HG03139 (cell line): Measurements from ENCODE around the gene PTHLH.

Experiments
- ATAC-seq: cut with Tn5 transposase; IDR thresholded peaks from one replicate; pipeline ENCODE4 v1.9.1; 2021; ENCODE audit not compliant: unreplicated experiment

Gene PTHLH

DNA sequence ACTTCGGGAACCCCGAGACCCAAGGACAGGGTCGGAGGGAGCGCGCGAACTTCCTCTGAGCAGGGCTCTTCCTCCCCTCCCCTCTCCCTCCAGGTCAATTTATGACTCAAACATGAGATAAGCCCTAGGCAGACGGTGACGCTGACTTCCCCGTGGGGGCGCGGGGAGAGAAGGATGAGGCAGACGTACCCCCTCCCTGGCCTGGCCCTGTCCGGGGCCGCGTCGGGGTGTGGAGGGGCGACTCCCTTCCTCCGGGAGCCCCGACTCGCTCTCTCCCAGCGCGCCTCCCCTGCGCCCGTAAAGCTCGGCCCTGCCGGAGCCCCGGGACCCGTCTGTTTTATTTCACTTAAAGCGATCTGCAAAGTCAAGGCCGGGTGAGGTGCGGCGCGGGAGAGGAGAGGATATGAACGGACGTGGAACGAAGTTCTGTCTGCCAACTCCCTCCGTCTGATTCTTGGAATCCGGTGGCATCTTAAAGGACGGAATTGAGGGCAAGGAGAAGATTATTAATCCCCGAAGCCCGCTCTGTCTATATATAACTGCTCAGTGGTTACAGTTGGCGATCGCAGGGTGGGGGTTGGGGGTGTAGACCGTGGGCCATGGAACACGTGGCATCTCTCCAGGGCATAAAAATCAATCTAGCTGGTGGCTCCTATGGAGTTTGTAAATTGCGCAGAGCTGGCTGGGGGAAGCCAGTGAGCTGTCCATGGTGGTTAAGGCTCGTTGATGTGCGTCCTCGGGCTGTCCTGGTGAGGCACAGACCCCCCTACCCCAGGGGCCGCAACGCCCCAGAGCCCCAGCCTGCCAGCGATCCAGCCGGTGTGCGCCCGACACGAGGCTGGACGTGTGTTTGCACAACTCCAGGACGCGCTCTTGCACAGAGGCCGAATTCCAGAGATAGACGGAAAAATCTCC, 2.9 kb upstream of the PTHLH start:
- no peak for ATAC-seq

GRCh38 chr12:27974735-27975221, 2.2 kb upstream of the PTHLH start:
- no peak for ATAC-seq

- ATAC-seq, result no peak
These were observed 956 bp upstream of the PTHLH start for GRCh38 chr12:27973487-27973890.

DNA sequence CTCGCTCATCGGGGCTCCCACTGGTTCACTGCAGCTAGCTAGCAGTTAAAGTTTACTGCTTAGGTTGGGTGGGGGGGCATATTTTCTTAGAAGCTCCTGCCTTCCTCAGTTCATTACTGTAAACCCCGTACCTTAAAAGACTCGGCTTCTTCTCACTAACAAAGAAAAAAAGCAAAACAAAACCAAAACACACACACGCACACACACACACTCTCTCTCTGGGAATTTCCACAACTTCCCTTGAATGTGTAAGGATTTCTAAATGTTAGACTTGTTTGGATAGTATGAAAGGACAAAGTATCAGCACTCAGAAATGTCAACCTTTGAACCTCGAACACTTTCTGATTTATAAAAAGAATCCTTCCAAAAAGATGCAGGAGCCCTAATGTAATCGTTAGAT, 927 bp downstream of the PTHLH start:
- ATAC-seq, result no peak

DNA sequence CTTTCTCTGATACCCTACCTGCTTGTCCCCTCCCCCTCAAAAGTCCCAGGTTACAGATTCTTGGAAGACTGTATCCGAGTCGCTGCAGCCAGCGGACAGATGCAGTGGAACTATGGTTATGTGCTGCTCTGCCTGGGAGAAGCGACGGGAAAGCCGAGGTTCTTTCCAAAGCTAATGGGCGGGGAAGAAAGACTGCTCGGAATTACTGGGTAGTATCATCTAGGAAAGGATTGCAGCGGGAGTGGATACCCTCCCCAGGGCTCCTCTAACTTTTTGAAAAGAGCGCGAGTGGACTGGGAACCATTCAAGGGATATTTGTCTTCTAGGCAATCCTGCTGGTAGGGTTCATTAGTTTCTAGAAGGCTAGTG, 1.4 kb downstream of the PTHLH start:
- ATAC-seq, result no peak

DNA sequence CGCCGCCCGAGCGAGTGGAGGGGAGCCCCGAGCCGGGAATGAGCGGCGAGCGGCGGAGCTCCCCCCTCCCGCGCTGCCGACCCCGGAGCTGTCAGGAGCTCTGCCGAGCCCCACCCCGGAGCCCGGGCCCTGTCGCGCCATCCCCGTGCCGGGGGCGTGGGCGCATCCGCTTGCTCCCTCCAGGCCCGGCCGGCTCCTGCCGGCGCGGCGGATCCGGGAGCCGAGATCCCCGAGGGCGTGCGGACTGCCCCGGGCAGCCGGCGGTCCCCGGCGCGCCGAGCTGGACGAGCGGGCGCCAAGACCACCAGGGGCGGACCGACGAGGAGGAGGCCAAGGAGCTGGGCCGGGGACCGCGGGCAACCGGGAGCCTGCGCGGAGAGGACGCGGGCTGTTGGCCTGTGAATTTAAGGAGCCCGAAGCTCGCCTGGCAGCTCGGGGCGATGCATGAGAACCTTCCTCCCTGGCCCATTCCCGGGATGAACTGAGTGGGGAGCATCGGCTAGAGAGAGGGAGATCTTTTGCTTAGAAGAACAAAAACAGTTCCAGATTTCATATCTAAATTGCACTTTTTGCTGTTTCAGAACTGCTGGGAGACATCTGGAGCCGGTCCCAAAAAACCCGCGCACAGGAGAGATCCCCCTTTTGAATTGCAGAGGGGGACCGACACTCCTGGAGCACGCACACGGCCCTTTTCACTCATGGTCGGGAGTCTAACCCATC, 2.0 kb downstream of the PTHLH start:
- ATAC-seq, result peak; percentile 26

DNA sequence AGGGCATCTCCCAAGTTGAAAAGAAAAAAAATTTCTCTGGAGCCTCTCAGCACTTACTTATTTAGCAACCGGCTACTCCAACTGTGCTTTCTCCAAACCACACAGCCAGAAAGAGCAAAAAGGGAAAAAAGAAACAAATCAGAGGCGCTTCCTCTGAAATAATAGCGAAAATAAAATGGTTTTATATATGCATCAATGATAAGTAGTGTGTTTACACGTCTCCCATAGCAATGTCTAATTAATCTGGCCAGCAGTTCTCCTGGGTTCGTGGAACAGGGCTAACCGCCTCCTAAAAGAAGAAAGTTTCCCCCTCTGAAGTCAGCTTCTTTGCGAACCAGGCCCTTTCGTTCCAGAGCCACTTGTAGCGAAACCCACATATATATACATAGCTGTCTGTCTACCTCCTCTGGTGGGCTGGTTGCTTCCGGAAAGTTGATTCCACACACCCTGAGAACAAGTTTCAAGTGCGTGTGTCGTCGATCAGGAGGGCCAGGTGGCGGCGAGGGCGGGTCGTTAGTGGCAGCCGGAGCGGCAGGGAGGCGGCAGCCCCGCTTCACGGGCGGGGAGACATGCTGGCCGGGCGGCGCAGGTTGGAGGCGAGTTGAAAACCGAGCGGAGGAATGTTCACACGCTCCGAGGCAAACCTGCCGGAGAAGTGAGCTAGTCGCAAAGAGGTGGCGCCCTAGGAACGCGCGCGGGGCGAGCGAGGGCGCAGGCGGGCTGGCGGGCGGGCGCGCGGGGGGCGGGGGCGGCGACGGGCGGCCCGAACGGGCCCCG, 2.7 kb downstream of the PTHLH start:
- ATAC-seq, result peak; percentile 78

- ATAC-seq, result no peak
These were observed 3.4 kb downstream of the PTHLH start for GRCh38 chr12:27968972-27969623.

DNA sequence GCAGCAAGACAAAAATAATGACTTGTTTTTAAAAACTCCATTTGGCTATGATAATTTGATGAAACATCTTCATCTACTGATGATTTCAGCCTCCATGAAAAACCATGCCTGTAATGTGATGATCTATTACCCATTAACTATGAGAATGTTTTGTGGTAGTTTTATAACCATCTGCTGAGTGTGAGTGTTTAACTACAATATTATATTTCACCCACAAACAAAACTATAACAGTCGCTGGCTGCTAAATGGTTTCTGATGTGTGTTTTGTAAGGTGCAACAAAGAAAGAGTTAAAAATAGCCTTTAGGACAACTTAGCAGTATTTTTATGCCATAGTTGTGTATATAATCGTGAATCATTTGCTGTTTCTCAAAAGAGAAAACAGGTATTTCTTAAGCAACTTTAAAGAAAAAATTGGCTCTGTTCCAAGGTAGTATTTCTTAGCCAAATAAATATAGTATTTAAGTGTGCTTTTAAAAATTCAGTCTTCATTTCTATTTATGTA, 4.9 kb downstream of the PTHLH start:
- ATAC-seq, result no peak

DNA sequence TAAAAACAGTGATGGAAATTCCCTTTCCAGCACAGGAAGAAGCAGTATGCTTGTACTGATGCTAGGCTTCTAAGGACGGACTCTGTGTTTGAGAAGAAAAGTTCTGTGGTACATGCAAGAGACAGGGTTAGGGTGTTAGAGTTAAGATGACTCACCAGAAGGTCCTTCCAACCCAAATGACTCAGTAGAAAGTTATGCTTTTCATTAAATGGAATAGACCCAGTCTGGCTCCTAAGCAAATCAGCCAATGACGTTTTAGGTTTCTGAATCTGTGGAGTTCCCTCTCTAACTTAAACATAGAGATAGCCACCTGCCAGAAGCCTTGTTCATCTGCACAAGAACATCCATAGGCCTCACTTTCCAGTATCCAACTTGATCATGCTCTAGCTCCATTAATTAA, 5.7 kb downstream of the PTHLH start:
- ATAC-seq, result no peak

- no peak for ATAC-seq
These were observed 6.6 kb downstream of the PTHLH start for GRCh38 chr12:27965966-27966365.

DNA sequence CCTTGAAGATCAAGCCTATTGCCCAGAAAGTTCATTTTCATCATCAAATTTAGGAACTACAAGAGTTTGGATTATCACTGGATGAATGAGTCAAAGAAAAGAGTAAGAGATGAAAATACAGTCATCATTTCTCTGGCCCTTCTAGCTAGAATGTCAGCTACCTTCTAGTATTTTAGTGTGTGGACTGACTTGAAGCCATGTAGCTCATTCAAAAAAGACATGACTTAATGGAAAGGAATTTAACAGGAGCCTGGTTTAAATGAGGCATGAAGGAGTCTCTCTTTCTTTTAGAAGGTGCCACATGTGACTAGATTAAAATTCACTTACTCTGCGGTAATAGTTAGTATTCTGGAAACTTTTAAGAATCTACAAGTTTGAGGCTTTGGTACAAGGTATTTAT, 7.1 kb downstream of the PTHLH start:
- ATAC-seq, result no peak

DNA sequence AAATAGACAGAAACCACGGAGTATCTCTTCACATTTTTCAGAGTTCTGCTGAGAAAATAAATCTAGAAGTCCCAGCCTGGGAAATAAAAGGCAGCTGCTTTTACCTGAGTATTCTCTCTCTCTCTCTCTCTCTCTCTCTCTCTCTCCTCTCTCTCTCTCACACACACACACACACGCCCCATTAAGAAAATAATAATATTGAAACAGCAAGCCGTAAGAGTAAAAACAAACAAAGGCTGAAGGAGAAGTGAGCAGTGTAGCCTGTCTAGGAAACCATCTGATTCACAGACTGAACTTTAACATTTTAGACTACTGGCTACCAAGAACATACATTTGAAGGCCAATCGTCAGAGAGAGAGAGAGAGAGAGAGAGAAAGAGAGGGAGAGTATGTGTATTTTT, 8.4 kb downstream of the PTHLH start:
- no peak for ATAC-seq

GRCh38 chr12:27960821-27961220, 11.7 kb downstream of the PTHLH start:
- ATAC-seq, result no peak

- no peak for ATAC-seq
These were observed 13.9 kb downstream of the PTHLH start for GRCh38 chr12:27958675-27959074.

DNA sequence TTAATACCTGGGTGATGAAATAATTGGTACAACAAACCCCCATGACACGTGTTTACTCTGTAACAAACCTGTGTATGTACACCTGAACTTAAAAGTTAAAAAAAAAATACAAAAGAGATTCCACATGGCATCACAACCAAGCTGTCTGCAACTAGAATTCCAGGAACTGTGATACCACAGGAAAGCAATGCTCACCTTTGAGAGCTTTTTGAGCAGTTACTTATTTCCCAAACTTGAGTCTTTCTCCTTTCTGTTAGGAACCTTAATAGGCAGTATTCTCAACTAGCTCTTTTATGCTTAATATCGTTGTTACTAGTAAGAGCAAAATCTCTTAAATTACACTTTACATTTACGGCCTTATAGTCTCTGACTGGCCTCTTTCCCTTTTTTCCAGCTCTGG, 15.2 kb downstream of the PTHLH start:
- no peak for ATAC-seq

DNA sequence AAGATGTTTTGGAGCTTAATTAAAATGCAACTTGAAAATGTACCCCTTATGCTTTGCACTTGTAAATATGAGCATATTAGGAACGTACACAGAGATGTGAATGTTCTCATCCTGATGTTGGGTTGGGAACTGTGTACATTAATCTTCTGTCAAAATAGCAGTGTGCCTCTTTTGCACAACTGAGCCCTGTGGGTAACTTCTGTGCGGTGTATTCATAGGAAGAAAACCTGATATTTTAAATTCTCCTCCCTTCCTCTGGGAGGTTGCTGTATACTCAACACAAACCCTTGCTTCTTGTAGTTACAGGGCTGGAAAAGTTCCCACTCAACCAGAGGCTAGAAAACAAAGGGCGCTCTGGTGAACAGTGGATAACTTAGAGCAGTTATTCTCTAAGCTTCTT, 18.7 kb downstream of the PTHLH start:
- no peak for ATAC-seq

- no peak for ATAC-seq
These were observed 19.2 kb downstream of the PTHLH start for GRCh38 chr12:27953348-27953747.

- ATAC-seq, result no peak
These were observed 20.0 kb downstream of the PTHLH start for GRCh38 chr12:27952510-27952909.

DNA sequence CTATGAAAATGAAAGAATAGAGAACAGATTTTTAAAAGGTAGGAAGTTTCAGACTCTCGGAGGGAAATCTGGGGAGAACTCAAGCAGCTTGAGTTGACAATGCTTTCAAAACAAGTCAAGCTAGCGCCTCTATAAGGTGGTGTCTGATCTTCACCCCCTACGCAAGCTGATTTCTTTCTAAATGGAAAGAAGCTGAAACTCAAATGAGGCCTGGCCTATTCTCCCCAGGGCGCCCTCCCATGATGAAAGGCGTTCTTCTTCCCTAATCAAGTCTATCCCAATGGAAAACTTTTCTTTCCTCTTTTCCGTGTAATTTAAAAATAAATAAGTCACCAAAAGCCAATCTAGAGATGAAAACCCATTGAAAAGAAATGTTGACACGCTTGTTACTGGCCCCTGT, 20.6 kb downstream of the PTHLH start:
- ATAC-seq, result no peak

- ATAC-seq, result no peak
These were observed 26.1 kb downstream of the PTHLH start for GRCh38 chr12:27946421-27946820.
